Measurements from ENCODE around the gene RNPEP.
"Not testable (repeated sequence)": the region's sequence is repeated elsewhere in the genome, so short reads cannot be mapped to it uniquely, and the experiment has no call there.

The RNPEP gene

DNA sequence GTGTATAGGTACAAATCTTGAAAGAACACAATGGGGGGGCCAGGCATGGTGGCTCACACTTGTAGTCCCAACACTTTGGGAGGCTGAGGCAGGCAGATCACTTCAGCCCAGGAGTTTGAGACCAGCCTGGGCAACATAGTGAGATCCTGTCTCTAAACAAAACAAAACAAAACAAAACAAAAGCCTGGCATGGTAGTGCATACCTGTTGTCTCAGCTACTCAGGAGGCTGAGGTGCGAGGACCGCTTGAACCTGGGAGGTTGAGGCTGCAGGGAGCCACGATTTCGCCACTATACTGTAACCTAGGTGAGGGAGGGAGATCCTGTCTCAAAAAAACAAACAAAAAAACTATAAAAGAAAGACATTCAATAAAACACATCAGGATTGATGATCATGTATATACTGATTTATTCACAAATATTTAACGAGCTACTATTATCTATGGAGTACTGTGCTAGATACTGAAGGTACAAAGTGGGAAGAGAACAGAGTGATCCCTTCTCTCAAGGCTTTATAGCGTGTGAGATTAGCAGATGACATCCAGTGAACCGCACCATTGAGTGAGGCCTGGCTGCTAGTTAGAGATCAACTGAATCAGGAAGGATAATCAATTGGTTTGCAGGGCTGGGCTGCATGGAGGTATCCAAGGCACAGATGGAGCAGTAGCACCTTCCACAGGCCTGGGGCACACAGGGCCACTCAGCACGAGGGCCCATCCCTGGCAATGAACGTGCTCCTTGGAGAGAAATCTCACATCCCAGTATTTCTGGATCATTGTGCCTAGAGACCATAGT is 54.3 kb downstream of the RNPEP start:
- DNase-seq (ENCODE audit: low read depth in 2 of 2): no peak

DNA sequence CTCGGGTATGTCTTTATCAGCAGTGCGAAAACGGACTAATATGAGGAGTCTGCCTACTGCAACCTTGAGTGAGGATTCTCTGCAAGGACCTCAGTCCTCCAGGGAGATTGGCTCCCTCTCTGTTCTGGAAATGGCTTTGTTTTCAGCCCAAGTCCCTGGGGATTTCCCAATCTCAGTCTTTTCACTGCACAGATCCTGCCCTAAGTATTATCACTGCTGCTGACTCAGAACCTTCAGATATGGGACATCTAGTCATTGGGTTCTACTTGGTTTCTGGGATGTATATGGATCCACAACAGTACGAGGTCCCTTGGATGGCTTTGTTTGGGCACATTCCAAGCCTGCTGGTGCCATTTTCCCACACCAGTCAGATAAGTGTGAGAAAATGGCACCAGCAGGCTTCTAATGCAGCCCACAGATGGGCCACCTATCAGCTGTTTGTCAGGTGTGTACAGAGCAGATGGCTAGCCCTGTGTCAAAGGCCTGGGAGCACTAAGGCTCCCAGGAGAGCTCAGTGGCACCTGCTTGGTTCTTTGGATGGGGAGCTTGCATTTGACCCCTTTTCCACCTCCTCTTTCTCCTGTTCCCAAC is 55.4 kb downstream of the RNPEP start:
- no peak for DNase-seq (ENCODE audit: low read depth in 2 of 2)

DNA sequence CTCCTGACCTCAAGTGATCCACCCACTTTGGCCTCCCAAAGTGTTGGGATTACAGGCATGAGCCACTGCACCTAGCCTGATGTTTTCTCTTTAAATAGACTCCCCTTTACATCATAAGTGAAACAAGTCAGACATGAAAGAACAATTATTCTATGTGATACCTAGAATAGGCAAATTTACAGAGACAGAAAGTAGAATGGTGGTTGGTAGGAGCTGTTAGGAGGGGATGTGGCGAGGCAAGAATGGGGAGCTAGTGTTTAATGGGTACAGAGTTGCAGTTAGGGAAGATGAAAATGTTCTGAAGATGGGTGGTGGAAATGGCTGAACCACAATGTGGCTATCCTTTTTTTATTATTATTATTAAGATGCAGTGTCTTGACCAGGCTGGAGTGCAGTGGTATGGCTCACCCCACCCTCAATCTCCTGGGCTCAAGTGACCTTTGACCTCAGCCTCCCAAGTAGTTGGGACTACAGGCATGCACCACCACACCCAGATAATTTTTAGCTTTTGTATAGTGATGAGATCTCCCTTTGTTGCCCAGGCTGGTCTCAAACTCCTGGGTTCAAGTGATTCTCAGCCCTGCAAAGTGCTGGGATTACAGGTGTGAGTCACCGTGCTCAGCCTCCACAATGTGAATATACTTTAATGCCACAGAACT is 56.4 kb downstream of the RNPEP start:
- DNase-seq (ENCODE audit: low read depth in 2 of 2): no peak

DNA sequence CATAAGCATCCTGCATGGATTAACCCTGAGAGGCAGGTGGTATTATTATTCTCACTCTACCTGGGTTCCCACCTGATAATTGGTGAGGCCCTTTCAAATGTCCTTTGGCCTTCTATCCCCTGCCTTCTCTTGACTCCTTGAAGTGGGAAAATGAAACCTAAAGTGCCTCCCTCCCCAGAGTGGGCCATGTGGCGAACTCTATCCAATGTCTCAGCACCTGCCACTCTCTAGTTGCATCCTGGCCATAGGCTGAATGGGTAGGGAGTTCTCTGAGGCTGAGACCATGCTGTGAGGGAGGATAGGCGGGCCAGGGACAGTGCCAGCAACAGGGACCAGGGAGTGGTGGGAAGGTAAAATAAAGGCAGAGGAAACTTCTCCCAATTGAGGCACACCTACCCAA is 63.3 kb downstream of the RNPEP start:
- no peak for DNase-seq (ENCODE audit: low read depth in 2 of 2)

DNA sequence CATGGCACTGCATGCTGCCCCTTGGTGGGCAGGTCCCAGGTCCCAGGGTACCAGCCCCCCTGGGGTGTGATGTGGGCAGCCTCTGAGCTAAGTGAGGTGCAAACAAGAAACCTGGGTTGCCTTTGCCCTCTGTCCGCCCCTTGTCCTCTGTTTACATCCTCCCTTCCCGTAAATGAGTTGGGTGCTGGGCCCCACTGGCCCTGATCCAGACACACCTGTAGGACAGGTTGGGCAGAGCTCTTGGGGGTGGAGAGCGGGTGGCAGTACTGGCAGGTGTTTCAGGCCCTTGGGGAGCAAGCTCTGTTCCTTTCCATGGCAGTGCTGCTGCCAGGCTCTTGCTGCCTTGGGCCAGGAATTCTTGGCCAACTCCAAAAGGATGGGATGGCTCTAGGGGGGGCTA is 63.8 kb downstream of the RNPEP start:
- DNase-seq (ENCODE audit: low read depth in 2 of 2): no peak

DNA sequence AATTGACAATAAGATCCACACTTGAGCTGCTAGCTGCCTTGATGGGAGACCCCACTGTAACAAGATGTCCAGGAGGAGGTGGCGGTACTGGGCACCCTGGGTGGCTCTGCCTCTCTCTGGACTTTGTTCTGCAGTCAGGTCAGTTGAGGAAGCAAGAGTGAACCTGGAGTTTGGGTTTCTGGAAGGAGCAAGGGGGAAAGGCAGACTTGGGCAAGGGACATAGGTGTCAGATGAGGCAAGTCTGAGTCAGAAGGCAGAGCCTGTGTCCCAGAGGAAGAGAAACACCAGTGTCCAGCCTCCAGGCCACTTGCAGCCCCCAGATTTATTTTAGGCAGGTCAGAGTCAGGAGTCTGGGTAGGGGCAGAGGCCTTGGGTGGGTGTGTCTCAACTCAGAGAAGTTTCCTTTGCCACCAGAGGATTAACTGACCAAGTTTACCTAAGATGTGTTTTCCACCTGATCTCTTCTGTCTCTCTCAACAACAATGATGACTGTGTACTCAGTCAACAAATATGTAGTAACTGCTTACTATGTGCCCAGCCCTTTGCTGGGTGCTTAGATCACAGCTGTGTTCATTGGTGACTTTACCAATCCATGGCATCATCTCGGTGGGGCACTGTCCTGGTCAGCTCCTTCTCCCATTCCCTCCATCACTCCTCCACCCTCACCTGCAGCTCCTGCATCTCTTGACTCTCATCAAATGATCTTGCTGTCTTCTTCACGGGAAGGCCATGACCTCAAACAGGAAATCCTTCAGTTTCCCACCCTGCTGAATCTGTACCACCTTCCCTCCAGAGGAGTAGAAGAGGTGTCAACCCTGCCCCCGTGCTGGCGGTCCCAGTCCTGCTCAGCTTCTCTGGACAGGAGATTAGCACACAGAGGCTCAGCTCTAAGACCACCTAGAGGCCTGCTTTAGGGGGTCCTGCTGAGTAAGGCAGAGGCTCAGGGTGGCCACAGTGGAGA is 64.6 kb downstream of the RNPEP start:
- no peak for DNase-seq (ENCODE audit: low read depth in 2 of 2)

DNA sequence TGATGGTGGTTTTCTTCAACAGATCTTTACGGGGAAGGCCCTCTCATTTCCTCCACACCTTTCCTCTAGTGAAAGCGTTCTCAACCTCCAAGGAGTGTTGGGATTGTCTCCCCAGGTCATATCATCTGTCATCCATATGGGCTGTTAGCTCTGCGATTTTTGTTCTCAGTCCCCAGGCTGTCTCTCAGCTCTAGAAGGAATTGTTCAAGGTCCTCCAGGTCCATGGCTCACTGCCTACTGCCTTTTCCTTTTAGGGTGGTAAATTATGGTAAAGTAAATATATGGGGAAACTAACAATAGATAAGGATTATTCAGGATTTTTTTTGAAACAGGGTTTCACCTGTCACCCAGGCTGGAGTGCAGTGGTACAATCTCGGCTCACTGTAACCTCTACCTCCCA is 65.5 kb downstream of the RNPEP start:
- DNase-seq (ENCODE audit: low read depth in 2 of 2): no peak

DNA sequence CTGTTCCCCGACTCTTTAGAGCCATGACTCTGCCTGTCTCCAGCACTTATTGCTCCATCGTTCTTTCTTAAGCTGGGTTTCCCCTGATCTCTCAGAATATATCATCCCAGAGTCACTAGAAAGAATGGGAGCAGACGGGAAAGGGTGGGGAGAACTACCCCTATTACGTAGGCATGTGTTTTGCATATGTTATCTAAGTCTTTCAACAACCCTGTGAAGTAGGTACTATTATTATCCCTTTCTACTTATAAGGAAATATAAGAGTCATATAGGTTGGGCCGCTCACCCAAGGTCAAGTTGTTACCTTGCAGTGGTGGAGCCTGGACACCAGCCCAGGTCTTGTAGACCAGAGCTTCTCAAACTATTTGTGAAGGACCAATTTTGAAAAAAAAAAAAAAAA is 66.7 kb downstream of the RNPEP start:
- no peak for DNase-seq (ENCODE audit: low read depth in 2 of 2)

DNA sequence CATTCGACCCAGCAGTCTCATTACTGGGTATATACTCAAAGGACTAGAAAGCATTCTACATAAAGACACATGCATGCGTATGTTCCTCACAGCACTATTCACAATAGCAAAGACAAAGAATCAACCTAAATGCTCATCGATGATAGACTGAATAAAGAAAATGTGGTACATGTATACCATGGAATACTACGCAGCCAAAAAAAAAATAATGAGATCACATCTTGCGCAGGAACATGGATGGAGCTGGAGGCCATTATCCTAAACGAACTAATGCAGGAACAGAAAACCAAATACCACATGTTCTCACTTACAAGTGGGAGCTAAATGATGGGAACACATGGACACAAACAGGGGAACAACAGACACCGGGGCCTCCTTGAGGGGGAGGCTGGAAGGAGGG is 71.6 kb downstream of the RNPEP start:
- DNase-seq (ENCODE audit: low read depth in 2 of 2): no peak

DNA sequence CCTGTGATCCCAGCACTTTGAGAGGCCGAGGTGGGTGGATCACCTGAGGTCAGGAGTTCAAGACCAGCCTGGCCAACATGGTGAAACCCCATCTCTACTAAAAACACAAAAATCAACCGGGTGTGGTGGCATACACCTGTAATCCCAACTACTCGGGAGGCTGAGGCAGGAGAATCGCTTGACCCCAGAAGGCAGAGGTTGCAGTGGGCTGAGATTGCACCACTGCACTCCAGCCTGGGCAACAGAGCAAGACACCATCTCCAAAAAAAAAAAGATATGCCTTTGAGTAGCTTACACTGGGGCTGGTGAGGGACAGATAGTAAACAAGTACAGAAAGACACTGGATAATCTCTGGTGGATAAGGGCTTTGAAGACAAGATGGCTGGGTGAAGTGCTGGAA is 72.2 kb downstream of the RNPEP start:
- DNase-seq (ENCODE audit: low read depth in 2 of 2): not testable (repeated sequence)
